Measurements from ENCODE around the gene STRIP1.
A peak's percentile ranks its signal among the peaks of the same experiment; 100 is the strongest.

STRIP1 gene

GRCh38 chr1:110034451-110035235 is at the start of gene STRIP1:
Gene STRIP1, plus strand, starts transcription at chr1:110034624. Its CDS starts 14 bp downstream, at chr1:110034638.
- H4K20me1 ChIP-seq (ENCODE audit: insufficient read depth, low read length, poor library complexity, severe bottlenecking): peaks cover 13% of the 10 kb centered on the region
- peaks cover 31% of the 10 kb centered on the region for H3K79me2 ChIP-seq (ENCODE audit: insufficient read depth, low read length)
- peaks cover 30% of the 10 kb centered on the region for H3K4me1 ChIP-seq (ENCODE audit: insufficient read depth, low read length, poor library complexity, severe bottlenecking)
- no peak for TF ChIP-seq CTCF (conservative IDR thresholded peaks at IDR 0.05; ENCODE audit: low read length)
- TF ChIP-seq EZH2phosphoT487 (IDR thresholded peaks at IDR 0.05; ENCODE audit: borderline replicate concordance): no peak
- no peaks in the 10 kb centered on the region for H3K27me3 ChIP-seq (ENCODE audit: insufficient read depth, low read length, poor library complexity, severe bottlenecking)
- H2AFZ ChIP-seq (ENCODE audit: low read length): peak within 1 kb of the TSS; percentile 86
- no peaks in the 10 kb centered on the region for H3K9me3 ChIP-seq (ENCODE audit: insufficient read depth, low read depth, low read length)
- peaks cover 16% of the 10 kb centered on the region; the same call in 1 of the 2 replicates for H3K36me3 ChIP-seq (ENCODE audit: insufficient read depth, low read length)
- H3K9me2 ChIP-seq (replicated peaks; ENCODE audit: low read depth, low read length): no peaks in the 10 kb centered on the region
- peak within 1 kb of the TSS; percentile 84 for H3K4me3 ChIP-seq (ENCODE audit: low read length, poor library complexity, severe bottlenecking)
- H3K9ac ChIP-seq (ENCODE audit: low read depth, low read length, poor library complexity, severe bottlenecking): peak within 1 kb of the TSS; percentile 86
- no peaks in the 10 kb centered on the region for H3F3A ChIP-seq (ENCODE audit: low read depth)
- H3K4me2 ChIP-seq (ENCODE audit: low read depth, low read length, poor library complexity, severe bottlenecking): peak within 1 kb of the TSS; percentile 100

GRCh38 chr1:109985247-109986053 is 49.0 kb upstream of the STRIP1 start:
- peak overlapping the region; percentile 98 for H3K4me2 ChIP-seq (ENCODE audit: low read depth, low read length, poor library complexity, severe bottlenecking)
- TF ChIP-seq CTCF (conservative IDR thresholded peaks at IDR 0.05; ENCODE audit: low read length) (no peak), EZH2phosphoT487 (IDR thresholded peaks at IDR 0.05; ENCODE audit: borderline replicate concordance) (no peak)
- peak overlapping the region; percentile 94 for H3K9ac ChIP-seq (ENCODE audit: low read depth, low read length, poor library complexity, severe bottlenecking)
- H3K9me2 ChIP-seq (replicated peaks; ENCODE audit: low read depth, low read length): no peaks in the 10 kb centered on the region
- peaks cover 57% of the 10 kb centered on the region for H3K4me1 ChIP-seq (ENCODE audit: insufficient read depth, low read length, poor library complexity, severe bottlenecking)
- H4K20me1 ChIP-seq (ENCODE audit: insufficient read depth, low read length, poor library complexity, severe bottlenecking): peaks cover 49% of the 10 kb centered on the region
- no peaks in the 10 kb centered on the region for H3K9me3 ChIP-seq (ENCODE audit: insufficient read depth, low read depth, low read length)
- peaks cover 57% of the 10 kb centered on the region for H3K79me2 ChIP-seq (ENCODE audit: insufficient read depth, low read length)
- H3K4me3 ChIP-seq (ENCODE audit: low read length, poor library complexity, severe bottlenecking): peak overlapping the region; percentile 95
- H3K27me3 ChIP-seq (ENCODE audit: insufficient read depth, low read length, poor library complexity, severe bottlenecking): peaks cover 6% of the 10 kb centered on the region
- H3K36me3 ChIP-seq (ENCODE audit: insufficient read depth, low read length): no peaks in the 10 kb centered on the region
- H2AFZ ChIP-seq (ENCODE audit: low read length): 0 out of 2 replicates have a peak overlapping the region, but pooled peaks have one; percentile 9
- no peaks in the 10 kb centered on the region for H3F3A ChIP-seq (ENCODE audit: low read depth)

- TF ChIP-seq EZH2phosphoT487 (IDR thresholded peaks at IDR 0.05; ENCODE audit: borderline replicate concordance): no peak
- no peak for TF ChIP-seq CTCF (conservative IDR thresholded peaks at IDR 0.05; ENCODE audit: low read length)
- peaks cover 54% of the 10 kb centered on the region for H4K20me1 ChIP-seq (ENCODE audit: insufficient read depth, low read length, poor library complexity, severe bottlenecking)
- H3K9me3 ChIP-seq (ENCODE audit: insufficient read depth, low read depth, low read length): no peaks in the 10 kb centered on the region
- no peaks in the 10 kb centered on the region for H3K36me3 ChIP-seq (ENCODE audit: insufficient read depth, low read length)
- H3K4me1 ChIP-seq (ENCODE audit: insufficient read depth, low read length, poor library complexity, severe bottlenecking): peaks cover 63% of the 10 kb centered on the region
- peak overlapping the region; percentile 98 for H3K4me2 ChIP-seq (ENCODE audit: low read depth, low read length, poor library complexity, severe bottlenecking)
- no peaks in the 10 kb centered on the region for H3F3A ChIP-seq (ENCODE audit: low read depth)
- H3K79me2 ChIP-seq (ENCODE audit: insufficient read depth, low read length): peaks cover 63% of the 10 kb centered on the region
- H3K27me3 ChIP-seq (ENCODE audit: insufficient read depth, low read length, poor library complexity, severe bottlenecking): peaks cover 6% of the 10 kb centered on the region
- H3K4me3 ChIP-seq (ENCODE audit: low read length, poor library complexity, severe bottlenecking): peak overlapping the region; percentile 95
- H3K9me2 ChIP-seq (replicated peaks; ENCODE audit: low read depth, low read length): no peaks in the 10 kb centered on the region
- no peak overlapping the region for H2AFZ ChIP-seq (ENCODE audit: low read length)
- H3K9ac ChIP-seq (ENCODE audit: low read depth, low read length, poor library complexity, severe bottlenecking): peak overlapping the region; percentile 94
Observed at GRCh38 chr1:109986054-109986444, 48.4 kb upstream of the STRIP1 start.
